HFFc6 (cell line): Measurements from ENCODE around the gene PIN1. TPM values are rescaled to one million over a fixed set of nuclear protein-coding genes. Genes with fewer than 3 reads are reported as not detected.
"Not testable (repeated sequence)": the region's sequence is repeated elsewhere in the genome, so short reads cannot be mapped to it uniquely, and the experiment has no call there.

Experiments used
- DNase-seq: peaks from one replicate; pipeline ENCODE4 v3.0.0-alpha.2; 2018
- H3K27ac Mint-ChIP-seq: 2 replicates; pipeline ENCODE4 v1.8.0; 2020; ENCODE audit warnings: mild to moderate bottlenecking, mixed read lengths
- H3K27me3 Mint-ChIP-seq: 2 replicates; pipeline ENCODE4 v1.8.0; 2021; ENCODE audit warnings: mild to moderate bottlenecking, moderate library complexity, mixed read lengths; ENCODE audit not compliant: insufficient read depth
- H3K36me3 Mint-ChIP-seq: 2 replicates; pipeline ENCODE4 v1.8.0; 2021; ENCODE audit warnings: low read depth, mixed read lengths
- H3K4me1 Mint-ChIP-seq: 2 replicates; pipeline ENCODE4 v1.8.0; 2020; ENCODE audit warnings: low read depth, mixed read lengths
- H3K4me3 Mint-ChIP-seq: 2 replicates; pipeline ENCODE4 v1.8.0; 2020; ENCODE audit warnings: mild to moderate bottlenecking, moderate library complexity, mixed read lengths
- H3K9me3 Mint-ChIP-seq: 2 replicates; pipeline ENCODE4 v1.8.0; 2020; ENCODE audit warnings: mild to moderate bottlenecking, mixed read lengths
- CTCF ChIP-seq: fragments of 200-600 bp; sonication (generic); IDR thresholded peaks from 2 replicates; pipeline ENCODE4 v1.5.0; 2021; ENCODE audit warnings: antibody characterized with exemption, mild to moderate bottlenecking
- long read RNA-seq: library from polyadenylated mRNA; unstranded; transcript quantifications from one replicate; pipeline ENCODE4 v2.0.0, GENCODE V29; 2019
- total RNA-seq, 6 experiments: library from RNA; stranded (reverse); fragmentation: NEBNext Ultra II Directional; extraction: Animal tissue kit (Norgen Biotek cat#: 25700); gene quantifications; 2 replicates in 1 of 6; 3 replicates in 5 of 6; pipeline ENCODE4 v1.2.3, GENCODE V29; 2021

The PIN1 gene
- 100 to 1,000 TPM; 113 to 153 (median 120) TPM for total RNA-seq
- long read RNA-seq, full-length matches to known transcripts: 189 of 195 reads
- long read RNA-seq, partial matches to known transcripts: 0 of 195 reads
- long read RNA-seq, other reads (novel, unspliced or antisense): 6 of 195 reads

- H3K27me3 Mint-ChIP-seq: peaks cover 4% of the 10 kb centered on the region; the same call in 1 of the 2 replicates
- peak within 1 kb of the TSS; percentile 84 for H3K27ac Mint-ChIP-seq
- H3K4me3 Mint-ChIP-seq: peak within 1 kb of the TSS; percentile 95
- H3K4me1 Mint-ChIP-seq: peaks cover 21% of the 10 kb centered on the region
- H3K9me3 Mint-ChIP-seq: no peaks in the 10 kb centered on the region
- peak; percentile 81 for TF ChIP-seq CTCF
- peak; percentile 98 for DNase-seq
- H3K36me3 Mint-ChIP-seq: no peaks in the 10 kb centered on the region
Observed at GRCh38 chr19:9834726-9835506, at the start of gene PIN1. TSS of gene PIN1 (plus strand) at chr19:9835318. CDS start at chr19:9835345, 27 bp downstream.

GRCh38 chr19:9785367-9786331 is 49.5 kb upstream of the PIN1 start:
- peak overlapping the region; percentile 87 for H3K4me3 Mint-ChIP-seq
- no peak for TF ChIP-seq CTCF
- peak; percentile 81 for DNase-seq
- H3K27ac Mint-ChIP-seq: peak overlapping the region; percentile 86
- peaks cover 32% of the 10 kb centered on the region for H3K4me1 Mint-ChIP-seq
- no peaks in the 10 kb centered on the region for H3K36me3 Mint-ChIP-seq
- H3K27me3 Mint-ChIP-seq: peaks cover 3% of the 10 kb centered on the region
- H3K9me3 Mint-ChIP-seq: no peaks in the 10 kb centered on the region

GRCh38 chr19:9786342-9786741 is 48.8 kb upstream of the PIN1 start:
- Mint-ChIP-seq H3K27ac (peak overlapping the region; percentile 86), H3K4me1 (peaks cover 35% of the 10 kb centered on the region), H3K36me3 (no peaks in the 10 kb centered on the region), H3K27me3 (peaks cover 3% of the 10 kb centered on the region), H3K9me3 (no peaks in the 10 kb centered on the region), H3K4me3 (peak overlapping the region; percentile 87)
- TF ChIP-seq CTCF: no peak
- no peak for DNase-seq

- no peak overlapping the region for H3K27ac Mint-ChIP-seq
- H3K36me3 Mint-ChIP-seq: no peaks in the 10 kb centered on the region
- DNase-seq: no peak
- peaks cover 3% of the 10 kb centered on the region for H3K27me3 Mint-ChIP-seq
- H3K9me3 Mint-ChIP-seq: no peaks in the 10 kb centered on the region
- no peak overlapping the region for H3K4me3 Mint-ChIP-seq
- TF ChIP-seq CTCF: no peak
- peaks cover 39% of the 10 kb centered on the region for H3K4me1 Mint-ChIP-seq
Observed at GRCh38 chr19:9786819-9787218, 48.3 kb upstream of the PIN1 start.

GRCh38 chr19:9788604-9789003 is 46.5 kb upstream of the PIN1 start:
- not testable (repeated sequence) for H3K36me3 Mint-ChIP-seq

More at GRCh38 chr19:9788604-9789003, 46.5 kb upstream of the PIN1 start:
- DNase-seq, H3K9me3 Mint-ChIP-seq, H3K27ac Mint-ChIP-seq, H3K27me3 Mint-ChIP-seq, H3K4me3 Mint-ChIP-seq: not testable (repeated sequence)
- H3K4me1 Mint-ChIP-seq: peaks cover 39% of the 10 kb centered on the region
